Inflammatory macrophage treated with lipopolysaccharide for 1 hour (primary cell): ENCODE results near the gene UBE3B.

Source experiments
- DNase-seq, 2 donors: peaks; one replicate each; pipeline ENCODE4 v3.0.0-alpha.2; 2020 to 2022

Gene UBE3B

DNA sequence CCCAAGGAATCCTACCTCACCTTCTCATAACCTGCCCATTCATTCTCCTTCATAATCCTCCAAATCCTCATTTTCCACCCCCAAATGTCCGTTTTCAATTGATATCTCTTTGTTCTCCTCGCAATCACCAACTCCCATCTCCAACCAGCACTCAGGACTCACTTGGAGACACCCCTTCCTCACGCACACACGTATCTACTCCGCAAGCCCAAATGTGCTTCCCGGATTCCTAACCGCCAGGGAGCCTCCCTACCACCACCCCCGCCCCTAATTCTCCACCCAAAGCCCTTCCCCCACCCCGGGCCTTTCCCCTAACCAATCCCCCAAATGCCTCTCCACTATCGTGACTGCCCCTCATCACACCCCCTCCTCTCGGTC is 638 bp upstream of the UBE3B start:
- DNase-seq = no peak

DNA sequence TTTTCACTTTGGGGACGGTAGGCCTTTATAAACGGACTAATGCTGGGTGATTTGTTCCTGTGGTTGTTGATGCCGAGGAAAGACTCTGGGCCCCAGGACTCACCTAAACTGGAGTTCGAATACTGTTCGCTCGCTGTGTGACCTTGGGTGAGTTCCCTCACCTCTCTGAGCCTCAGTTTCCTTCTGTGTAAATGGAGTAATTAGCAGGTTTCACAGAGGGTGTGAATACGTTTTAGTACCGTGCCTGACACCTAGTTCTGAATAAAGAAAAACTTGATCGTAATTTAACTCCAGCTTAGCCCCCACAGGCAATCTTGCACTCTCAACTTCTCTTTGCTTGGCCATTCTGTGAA is 505 bp downstream of the UBE3B start:
- no peak for DNase-seq

DNA sequence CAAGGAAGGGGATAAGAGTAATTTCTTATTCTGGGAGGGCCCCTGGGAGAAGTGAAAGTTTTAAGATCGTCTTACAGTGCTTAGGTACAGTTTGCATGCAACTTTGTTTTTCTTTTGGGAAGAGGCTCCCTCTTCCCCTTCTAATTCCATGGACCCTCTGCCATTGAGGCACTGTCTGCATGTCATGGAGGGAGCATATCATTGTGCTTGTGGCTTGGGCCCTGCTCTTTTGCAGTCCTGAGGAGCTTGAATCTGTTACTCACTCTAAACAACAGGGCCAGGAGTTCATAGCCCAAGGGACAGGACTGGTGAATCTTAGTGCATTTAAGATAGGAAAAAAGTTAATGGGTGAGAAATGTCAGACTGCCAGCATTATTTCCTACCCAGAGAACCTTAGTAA is 2.3 kb downstream of the UBE3B start:
- DNase-seq = no peak

DNA sequence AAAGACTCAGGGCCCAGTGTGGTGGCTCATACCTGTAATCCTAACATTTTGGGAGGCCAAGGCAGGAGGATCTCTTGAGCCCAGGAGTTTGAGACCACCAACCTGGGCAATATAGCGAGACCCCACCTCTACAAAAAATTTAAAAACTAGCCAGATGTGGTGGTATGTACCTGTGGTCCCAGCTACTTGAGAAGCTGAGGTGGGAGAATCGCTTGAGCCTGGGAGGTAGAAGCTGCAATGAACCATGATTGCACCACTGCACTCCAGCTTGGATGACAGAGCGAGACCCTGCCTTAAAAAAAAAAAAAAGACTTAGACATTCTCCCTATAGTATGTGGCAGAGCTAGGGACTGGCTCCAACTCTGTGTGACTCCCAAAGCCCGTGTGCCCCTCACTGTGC is 2.9 kb downstream of the UBE3B start:
- no peak for DNase-seq

DNA sequence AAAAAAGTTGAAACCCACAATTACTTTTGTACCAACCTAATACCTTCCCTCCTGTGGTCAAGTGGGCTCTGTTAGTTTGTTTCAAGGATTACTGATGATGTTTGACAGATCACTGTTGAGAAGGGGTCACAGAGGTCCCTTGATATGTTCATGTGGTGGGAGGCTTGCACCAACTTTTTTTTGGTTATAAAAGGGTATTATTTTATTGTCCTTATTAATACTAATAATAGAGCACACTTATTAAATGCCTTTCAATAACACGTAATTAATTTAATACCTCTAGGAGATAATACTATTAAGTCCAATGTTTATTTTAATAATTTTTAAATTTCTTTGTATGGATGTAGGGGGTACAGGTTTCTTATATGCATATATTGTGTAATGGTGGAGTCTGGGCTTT is 4.4 kb downstream of the UBE3B start:
- DNase-seq = no peak

DNA sequence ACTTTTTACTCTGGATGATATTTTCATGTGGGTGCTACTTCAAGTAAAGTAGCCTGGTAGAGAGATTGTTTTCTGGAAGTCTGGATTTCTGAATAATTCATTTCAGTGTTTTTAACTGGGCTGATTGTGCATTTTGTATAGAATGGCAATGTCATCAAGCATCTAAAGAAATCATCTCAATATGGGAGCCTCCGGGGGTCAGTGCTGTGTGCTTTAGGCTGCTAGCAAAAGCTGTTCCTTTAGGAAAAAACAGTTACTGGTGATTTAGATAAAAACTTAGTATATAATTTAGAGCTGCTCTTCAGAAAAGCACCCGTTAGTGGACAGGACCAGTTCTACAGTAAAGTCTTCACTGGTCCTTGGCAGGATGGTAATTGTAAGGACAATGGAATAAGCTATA is 5.1 kb downstream of the UBE3B start:
- DNase-seq = no peak

DNA sequence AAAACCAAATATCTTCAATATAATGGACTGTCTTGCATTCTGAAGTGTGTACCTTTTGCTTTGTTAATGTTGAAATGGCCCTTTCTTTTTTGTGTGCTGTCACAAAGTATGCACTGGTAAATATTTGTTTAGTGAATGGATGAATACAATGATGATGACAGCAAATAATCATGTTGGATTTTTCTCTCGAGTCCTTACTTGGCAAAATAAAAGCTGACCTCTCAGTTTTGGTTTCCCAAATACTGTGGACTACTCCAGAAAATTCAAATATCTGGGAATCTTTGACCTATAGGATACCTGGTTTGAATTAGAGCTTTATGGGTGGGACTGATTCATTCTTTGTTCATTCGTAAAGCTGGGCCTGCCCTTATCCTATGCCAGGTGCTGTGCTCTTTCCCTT is 5.5 kb downstream of the UBE3B start:
- DNase-seq = no peak

DNA sequence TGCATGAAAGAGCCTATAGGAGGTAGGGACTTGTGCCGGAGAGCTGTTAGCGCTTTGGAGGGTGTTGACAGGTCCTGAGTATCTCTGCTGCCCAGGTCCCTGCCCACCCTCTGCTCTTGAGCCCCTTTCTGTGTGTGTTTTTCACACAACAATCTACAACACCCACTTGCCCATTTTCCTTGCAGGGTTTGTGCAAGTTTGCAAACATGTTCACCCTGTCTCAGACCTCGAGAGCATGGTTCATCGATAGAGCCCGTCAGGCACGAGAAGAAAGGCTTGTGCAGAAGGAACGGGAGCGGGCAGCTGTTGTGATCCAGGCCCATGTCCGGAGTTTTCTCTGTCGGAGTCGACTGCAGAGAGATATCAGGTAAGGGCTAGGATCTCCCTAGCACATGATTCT is 5.9 kb downstream of the UBE3B start:
- no peak for DNase-seq

DNA sequence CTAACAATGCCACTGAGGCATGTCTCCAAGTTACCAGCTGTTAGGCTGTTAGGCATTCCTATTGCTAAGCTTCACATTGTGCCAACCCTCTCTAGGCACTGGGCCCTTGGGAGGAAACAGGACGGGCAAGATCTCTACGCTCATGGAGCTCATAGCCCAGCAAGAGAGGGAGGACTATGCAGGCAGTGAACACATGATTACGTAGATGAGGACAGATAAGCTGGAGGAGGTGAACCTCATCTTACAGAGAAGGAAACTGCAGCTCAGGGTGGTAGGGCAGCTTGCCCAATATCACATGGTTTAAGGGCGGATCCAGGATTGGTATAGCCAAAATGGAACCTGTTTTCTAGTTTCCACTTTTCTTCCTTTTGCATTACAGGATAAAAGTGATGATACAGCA is 7.8 kb downstream of the UBE3B start:
- no peak for DNase-seq

DNA sequence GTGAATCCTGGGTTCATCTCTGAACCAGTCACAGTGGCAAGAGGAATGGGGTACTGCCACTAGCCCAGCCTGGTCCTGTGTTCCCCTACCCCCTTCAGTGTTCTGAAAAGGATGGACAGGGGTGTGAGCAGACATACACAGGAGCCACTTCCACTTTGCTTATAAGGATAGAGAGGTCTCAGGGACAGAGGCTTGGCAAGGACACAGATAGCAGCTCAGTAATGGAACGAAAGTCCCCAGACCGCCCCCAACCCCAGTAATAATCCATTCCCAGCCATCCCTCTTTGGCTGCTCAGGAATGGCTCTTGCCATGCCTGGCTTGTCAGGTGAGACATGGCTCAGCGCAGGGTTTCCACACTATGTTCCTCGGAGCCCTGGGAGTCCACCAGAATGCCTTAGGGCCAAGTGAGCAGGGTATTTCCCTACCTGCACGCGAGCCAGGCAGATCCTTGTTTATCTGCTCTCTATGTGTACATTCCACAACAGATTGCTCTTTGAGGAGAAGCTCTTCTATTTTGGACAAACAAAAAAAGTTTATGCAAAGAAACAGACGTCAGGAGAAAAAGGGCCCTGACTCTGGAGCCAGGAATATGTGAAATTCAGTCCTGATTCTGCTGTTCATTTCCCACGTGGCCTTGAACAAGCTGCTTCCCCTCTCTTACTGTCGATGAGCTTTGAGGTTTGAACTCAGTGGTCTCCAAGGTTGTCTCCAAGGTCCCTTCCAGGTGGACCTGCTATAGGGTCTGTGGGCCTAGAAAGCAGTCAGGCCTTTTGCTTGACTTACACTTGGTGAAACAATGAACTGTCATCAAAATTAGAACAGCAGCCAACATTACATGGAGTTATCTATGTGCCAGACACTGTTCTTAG is 10.0 kb downstream of the UBE3B start:
- DNase-seq = no peak

DNA sequence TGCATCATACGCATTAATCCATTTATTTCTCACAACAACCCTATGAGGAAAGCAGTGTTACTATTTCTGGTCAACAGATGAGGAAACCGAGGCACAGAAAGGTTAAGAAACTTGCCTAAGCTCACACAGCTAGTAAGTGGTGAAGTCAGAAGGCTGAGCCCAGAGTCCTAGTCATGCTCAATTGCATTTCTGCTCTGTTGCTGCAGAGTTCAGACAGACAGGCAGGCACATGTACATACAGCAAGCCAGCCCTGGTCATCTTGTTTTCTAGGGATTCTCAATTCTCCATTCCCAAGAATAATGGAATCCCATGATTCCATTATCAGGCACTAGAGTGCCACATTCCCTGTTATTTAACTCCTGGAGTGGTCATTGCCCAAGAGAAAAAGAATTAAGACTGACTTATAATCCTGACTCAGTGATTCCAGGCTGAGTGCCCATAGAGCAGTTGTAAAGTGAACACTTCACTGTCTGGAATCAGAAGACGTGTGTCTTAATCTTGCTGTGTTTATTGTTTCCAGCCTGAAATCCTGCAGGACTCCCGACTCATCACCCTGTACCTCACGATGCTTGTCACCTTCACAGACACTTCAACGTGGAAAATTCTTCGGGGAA is 10.7 kb downstream of the UBE3B start:
- DNase-seq = no peak

DNA sequence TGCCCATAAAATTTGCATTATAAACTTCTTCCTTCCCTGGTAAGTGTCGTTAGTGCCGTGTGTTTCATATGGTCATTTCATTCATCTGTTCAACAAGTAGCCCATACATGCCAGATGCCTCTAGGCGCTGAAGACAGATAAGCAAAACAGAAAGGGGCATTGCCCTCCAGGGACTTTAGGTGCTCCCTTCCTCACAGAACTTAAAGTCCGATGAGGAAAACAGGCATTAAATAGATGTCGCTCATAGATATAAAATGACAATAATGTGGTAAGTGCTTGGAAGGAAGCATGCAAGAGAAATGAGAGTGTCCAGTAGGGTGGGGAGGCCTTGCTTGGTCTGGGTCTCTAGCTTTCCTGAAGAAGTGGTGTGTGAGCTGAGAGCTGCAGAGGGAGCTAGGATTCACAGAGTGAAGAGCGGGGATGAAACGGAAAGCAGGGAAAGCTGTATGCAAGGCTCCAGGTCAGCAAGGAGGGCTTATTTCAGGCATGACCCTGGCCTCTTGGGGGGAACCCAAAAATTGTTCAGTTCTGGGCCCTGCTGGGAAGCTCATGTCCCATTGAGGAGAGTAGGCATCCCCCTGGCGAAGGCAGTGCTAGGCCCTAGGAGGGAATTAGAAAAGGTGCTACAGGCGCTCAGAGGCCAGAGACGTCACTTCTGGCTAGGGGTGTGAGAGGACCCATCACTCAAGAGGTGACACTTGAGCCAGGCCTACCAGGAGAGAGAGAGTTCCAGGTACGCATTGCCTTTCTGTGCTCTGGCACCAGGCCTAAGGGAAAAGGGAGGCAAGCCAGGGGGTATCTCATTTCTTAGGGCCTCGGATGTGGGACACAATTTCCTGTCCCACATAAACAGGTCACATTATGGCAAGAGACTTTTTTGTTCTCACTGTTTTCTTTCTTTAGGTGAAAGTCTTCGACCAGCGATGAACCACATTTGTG is 11.9 kb downstream of the UBE3B start:
- DNase-seq = no peak

DNA sequence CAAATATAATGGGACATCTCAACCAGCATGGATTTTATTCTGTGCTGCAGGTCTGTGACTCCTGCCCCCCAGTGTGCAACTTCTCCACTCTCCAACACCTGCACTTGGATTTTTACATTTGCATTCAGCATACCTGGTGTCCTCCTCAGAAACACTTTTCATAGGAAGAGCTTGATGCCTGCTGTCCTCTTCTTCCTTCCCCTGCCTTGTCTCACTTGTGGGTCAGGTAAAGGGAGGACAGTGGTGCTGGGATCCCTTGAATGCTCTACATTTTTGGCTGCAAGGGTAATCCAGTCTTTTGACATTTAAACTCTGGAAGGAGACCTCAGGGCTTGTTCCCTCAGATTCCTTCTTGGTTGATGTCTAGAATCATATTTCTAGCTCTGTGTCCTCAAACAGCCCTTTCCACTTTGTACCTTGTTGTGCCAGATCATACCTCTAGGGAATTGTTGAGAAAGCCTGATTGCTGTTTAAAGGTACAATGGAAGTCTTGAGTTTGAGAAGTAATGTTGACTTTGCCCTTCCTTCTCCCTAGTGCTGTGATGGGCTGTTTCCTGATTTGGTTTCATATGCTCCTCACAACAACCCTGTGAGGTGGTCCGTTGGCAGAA is 12.6 kb downstream of the UBE3B start:
- no peak for DNase-seq

DNA sequence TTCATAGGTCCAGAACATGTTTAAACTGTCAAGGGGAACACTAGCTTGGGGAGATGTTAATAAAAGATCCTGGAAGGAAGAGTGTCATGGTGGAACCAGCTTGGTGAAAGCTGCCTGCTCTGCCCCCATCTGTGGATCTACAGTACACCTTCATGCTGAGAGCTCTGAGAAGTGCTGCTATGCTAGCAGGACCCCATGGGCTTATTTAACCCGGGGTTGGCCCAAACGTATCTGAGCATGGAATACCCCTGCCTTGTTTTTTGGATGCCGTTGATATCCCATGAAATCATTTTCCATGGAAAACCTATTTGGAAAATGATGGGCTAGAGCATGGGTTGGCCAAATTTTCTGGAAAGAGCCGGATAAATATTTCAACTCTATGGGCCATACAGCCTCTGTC is 14.2 kb downstream of the UBE3B start:
- no peak for DNase-seq

DNA sequence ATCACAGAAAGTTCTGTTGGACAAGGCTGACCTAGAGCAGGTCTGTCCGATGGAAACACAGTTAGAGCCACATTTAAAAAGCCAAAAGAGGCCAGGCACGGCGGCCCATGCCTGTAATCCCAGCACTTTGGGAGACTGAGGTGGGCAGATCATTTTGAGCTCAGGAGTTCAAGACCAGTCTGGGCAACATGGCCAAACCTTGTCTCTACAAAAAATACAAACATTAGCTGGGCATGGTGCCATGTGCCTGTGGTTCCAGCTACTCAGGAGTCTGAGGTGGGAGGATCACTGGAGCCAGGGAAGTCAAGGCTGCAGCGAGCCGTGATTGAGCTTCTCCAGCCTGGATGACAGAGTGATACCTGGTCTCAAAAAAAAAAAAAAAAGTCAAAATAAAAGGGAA is 14.9 kb downstream of the UBE3B start:
- DNase-seq = no peak

DNA sequence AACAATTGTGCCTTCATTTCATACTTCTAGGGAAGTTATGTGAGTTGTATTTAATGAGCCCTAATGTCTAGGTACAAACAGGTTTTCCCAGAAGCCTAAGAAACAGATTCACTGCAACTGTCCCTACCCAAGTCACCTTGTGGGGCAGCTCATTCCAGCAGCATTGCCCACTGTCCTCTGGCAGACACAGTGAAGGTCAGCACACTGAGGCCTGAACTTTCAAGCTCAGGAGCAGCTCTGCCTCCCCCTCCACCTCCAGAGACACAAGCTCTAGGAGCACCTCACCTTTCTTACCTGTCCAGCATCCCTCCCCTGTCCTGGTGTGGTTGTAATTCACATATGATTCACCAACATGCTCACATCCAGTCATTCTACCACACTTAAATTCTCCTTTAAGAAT is 15.7 kb downstream of the UBE3B start:
- no peak for DNase-seq

DNA sequence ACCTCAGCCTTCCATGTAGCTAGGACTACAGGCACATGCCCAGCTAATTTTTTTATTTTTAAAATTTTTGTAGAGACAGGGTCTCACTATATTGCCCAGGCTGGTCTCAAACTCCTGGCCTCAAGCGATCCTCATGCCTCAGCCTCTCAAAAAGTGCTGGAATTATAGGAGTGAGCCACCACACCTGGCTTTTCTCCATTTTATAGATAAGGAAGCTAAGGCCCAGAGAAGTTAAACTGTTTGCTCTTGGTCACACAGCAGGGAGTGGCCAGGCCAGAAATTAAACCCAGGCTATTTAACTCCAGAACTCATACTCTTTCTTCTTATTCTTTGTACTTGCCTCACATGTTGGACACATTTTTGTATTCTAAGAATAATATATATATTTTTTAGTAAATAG is 16.5 kb downstream of the UBE3B start:
- no peak for DNase-seq

DNA sequence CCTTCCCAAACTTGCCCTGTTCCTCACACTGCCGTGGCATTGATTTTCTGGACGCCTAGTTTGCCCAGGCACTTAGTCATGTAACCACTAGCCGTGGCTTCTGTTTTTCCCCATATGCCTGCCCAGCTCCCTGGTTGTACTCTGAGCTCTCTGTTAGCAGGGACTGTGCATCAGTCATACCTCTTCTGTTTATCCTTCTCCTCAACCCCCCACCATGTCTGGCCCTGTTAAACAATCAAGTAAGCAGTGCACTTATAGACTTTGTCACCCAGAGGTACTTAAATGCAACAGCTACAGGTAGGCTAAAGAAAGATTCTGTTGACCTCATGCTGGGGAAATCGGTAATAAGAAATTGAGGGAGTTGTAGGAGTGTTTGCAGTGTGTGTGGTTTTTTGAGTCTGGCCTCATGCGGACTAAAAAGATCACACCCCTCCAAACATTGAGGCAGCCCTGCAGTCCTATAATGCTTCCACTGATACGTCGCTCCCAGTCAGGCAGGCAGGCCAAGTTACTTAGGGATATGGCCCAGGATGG is 17.0 kb downstream of the UBE3B start:
- DNase-seq = no peak

DNA sequence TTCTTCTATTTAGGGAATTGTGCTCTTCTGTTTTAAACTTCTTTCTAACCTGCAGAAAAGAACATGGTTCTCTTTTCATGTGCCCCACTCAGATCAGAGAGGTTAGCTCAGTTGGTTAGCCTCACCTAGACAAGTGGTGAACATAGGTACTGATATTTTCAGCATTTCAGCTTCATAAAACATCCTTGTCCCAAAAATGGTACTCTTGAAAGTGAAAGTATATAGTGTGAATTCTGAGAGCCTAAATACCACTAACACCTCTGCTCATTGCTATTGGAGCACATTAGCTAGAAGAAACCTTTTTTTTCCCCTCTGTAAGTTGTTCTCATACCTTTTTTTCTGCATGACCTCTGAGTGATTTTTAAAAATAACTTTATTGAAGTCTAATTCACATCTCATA is 17.6 kb downstream of the UBE3B start:
- DNase-seq = no peak

DNA sequence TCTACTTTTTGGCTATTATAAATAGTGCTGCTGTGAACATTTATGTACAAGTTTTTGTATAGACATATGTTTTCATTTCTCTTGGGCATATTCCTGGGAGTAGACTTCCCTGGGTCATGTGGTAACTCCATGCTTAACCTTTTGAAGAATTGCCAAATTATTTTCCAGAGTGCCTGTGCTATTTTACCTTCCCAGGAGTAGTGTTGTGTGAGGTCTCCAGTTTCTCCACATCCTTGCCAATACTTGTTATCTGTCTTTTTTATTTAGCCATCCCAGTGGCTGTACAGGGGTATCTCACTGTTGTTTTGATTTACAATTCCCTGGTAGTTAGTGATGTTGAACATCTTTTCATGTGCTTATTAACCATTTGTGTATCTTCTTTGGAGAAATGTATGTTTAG is 18.9 kb downstream of the UBE3B start:
- DNase-seq = no peak

DNA sequence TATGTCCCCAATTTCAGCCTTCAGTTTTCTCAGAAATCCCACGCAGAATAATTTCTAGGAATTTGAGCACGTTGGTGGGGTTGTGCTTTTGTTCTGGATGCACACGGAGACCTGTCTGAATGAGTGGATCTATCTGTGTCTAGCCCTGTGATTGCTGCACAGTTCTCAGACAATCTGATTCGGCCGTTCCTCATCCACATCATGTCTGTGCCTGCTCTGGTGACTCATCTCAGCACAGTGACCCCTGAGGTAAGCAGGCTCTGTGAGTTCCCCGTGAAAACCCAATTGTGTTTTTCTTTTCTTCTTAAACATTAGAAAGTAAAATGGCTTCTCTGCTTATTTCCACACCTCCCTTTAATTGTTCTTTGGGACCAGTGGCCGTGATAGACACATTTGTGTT is 20.2 kb downstream of the UBE3B start:
- no peak for DNase-seq

DNA sequence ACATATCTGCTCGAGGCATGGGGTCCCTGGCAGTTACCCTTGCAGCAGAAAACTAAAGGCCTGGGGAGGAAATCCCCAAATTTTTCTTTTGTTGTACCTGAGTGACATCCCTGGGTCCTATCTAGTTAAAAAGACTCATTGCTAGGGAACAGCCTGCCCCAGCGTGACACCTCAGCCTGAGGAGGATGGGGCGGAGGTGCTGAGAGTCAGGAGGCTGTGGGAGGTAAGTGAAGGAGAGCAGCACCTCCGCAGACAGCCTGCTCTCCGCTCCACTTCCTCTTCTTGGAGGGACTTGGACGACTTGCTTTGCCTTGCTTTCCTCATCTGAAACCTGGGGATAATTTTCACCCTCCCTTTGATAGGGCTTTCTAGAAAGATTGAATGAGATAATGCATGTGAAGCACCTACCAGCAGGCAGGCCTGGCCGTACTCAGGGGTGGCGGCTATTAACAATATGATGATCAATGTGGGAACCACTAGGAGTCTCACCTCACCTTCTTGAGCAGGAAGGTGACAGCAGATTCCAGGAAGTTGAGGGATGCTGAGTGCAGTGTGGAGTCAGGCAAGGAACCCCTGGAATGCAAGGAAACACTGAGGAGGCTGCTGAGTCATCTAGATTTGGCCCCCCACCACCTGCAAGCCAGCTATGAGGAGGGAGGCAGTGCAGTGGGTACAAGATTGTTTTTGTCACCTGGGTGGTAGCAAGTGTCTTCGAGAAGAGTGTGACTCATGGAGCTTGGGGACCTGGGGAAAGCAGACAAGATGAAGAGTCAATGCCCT is 23.2 kb downstream of the UBE3B start:
- DNase-seq = no peak
